A673 (cell line): ENCODE data around the gene KRT71. TPM values are rescaled to one million over a fixed set of nuclear protein-coding genes. Genes with fewer than 3 reads are reported as not detected.

Experiments
- BruUV-seq: library from RNA; stranded (reverse); fragments of 400-500 nt; replicated peaks from 2 replicates; lab custom pipeline; 2021; lab: Mats Ljungman, UMichigan
- CTCF ChIA-PET: fragments of 300-600 bp; sonication (Branson Sonifier 250); formaldehyde crosslinking; loops from one replicate; lab custom pipeline; 2022; ENCODE audit warnings: antibody characterized with exemption; lab: Charles Lee
- POLR2A ChIA-PET: fragments of 300-600 bp; sonication (Branson Sonifier 250); formaldehyde crosslinking; loops from one replicate; lab custom pipeline; 2022; ENCODE audit warnings: antibody characterized with exemption; ENCODE audit not compliant: low non-redundant PET; lab: Charles Lee
- DNase-seq: peaks from one replicate; pipeline ENCODE4 v3.0.0-alpha.2; 2015; ENCODE audit warnings: low spot score
- H3K27ac ChIP-seq: fragments of 200-600 bp; sonication (generic); 2 replicates; pipeline ENCODE4 v1.5.1; 2016; ENCODE audit warnings: mixed run types, low read depth, mild to moderate bottlenecking, mixed read lengths, antibody characterized with exemption, low read length; ENCODE audit not compliant: poor library complexity, severe bottlenecking
- H3K27me3 ChIP-seq: fragments of 200-600 bp; sonication (generic); replicated peaks from 2 replicates; pipeline ENCODE4 v1.6.1; 2017; ENCODE audit warnings: mixed run types, low read depth, mild to moderate bottlenecking, mixed read lengths, antibody characterized with exemption, low read length; ENCODE audit not compliant: insufficient read depth, poor library complexity
- H3K36me3 ChIP-seq: fragments of 200-600 bp; sonication (generic); 2 replicates; pipeline ENCODE4 v1.6.1; 2016; ENCODE audit warnings: mixed run types, mild to moderate bottlenecking, mixed read lengths, antibody characterized with exemption, low read length; ENCODE audit not compliant: insufficient read depth, poor library complexity, severe bottlenecking
- H3K4me1 ChIP-seq: fragments of 200-600 bp; sonication (generic); 2 replicates; pipeline ENCODE4 v1.6.1; 2017; ENCODE audit warnings: mixed run types, mild to moderate bottlenecking, mixed read lengths, antibody characterized with exemption, low read length; ENCODE audit not compliant: insufficient read depth, poor library complexity, severe bottlenecking
- H3K4me3 ChIP-seq: fragments of 200-600 bp; sonication (generic); 2 replicates; pipeline ENCODE4 v1.5.1; 2016; ENCODE audit warnings: low read depth, mixed run types, mild to moderate bottlenecking, mixed read lengths, low read length; ENCODE audit not compliant: poor library complexity, severe bottlenecking
- H3K9me3 ChIP-seq: fragments of 200-600 bp; sonication (generic); 2 replicates; pipeline ENCODE4 v1.6.1; 2016; ENCODE audit warnings: mixed run types, low read depth, mild to moderate bottlenecking, mixed read lengths, antibody characterized with exemption, low read length; ENCODE audit not compliant: poor library complexity, severe bottlenecking
- CTCF ChIP-seq: fragments of 300-800, 200-600 bp; sonication (generic); conservative IDR thresholded peaks from 2 replicates; pipeline ENCODE4 v1.5.1; 2017; ENCODE audit warnings: low read depth, mild to moderate bottlenecking, antibody characterized with exemption, low read length, moderate library complexity, mixed read lengths
- EZH2 ChIP-seq: fragments of 200-600 bp; sonication (generic); IDR thresholded peaks from 2 replicates; pipeline ENCODE4 v1.6.1; 2017; ENCODE audit warnings: borderline replicate concordance, low read depth, mild to moderate bottlenecking, mixed read lengths, antibody characterized with exemption, low read length; ENCODE audit not compliant: poor library complexity, severe bottlenecking
- intact Hi-C: fragments of 100-400 bp; cut with micrococcal nuclease; formaldehyde crosslinking; loops from one replicate; pipeline ENCODE4 v1.10.0; 2022; ENCODE audit not compliant: unreplicated experiment
- total RNA-seq: library from RNA; stranded (reverse); gene quantifications from 2 replicates; pipeline ENCODE4 v1.2.3, GENCODE V29; 2021

The KRT71 gene
- total RNA-seq, 1 experiment from 2014 or later: not detected

- Histone ChIP-seq H3K4me1 (peaks cover 14% of the 10 kb centered on the region), H3K9me3 (no peaks in the 10 kb centered on the region), H3K4me3 (no peak overlapping the region), H3K36me3 (no peaks in the 10 kb centered on the region), H3K27ac (no peak overlapping the region), H3K27me3 (no peaks in the 10 kb centered on the region)
- TF ChIP-seq CTCF (no peak), EZH2 (no peak)
- BruUV-seq: no TSS peak
- POLR2A ChIA-PET: no interaction called here
- peak; percentile 29 for DNase-seq
- intact Hi-C loops: no loop called here
- CTCF ChIA-PET: no interaction called here
These were observed 30.5 kb downstream of the KRT71 start for GRCh38 chr12:52522346-52523011.

- Histone ChIP-seq H3K27me3 (no peaks in the 10 kb centered on the region), H3K36me3 (no peaks in the 10 kb centered on the region), H3K4me1 (peaks cover 14% of the 10 kb centered on the region), H3K27ac (no peak overlapping the region), H3K9me3 (no peaks in the 10 kb centered on the region), H3K4me3 (no peak overlapping the region)
- TF ChIP-seq CTCF (no peak), EZH2 (no peak)
- no TSS peak for BruUV-seq
- ChIA-PET CTCF (no interaction called here), POLR2A (no interaction called here)
- intact Hi-C loops: no loop called here
- no peak for DNase-seq
These were observed 31.2 kb downstream of the KRT71 start for GRCh38 chr12:52521568-52522266.

GRCh38 chr12:52521175-52521567 lies 31.8 kb downstream of the KRT71 start:
- Histone ChIP-seq H3K27me3 (no peaks in the 10 kb centered on the region), H3K4me1 (peaks cover 14% of the 10 kb centered on the region), H3K27ac (no peak overlapping the region), H3K36me3 (no peaks in the 10 kb centered on the region), H3K9me3 (no peaks in the 10 kb centered on the region), H3K4me3 (no peak overlapping the region)
- POLR2A ChIA-PET: no interaction called here
- TF ChIP-seq EZH2 (no peak), CTCF (no peak)
- DNase-seq: no peak
- BruUV-seq: no TSS peak
- intact Hi-C loops: no loop called here
- CTCF ChIA-PET: no interaction called here
